ENCODE data around the gene MYOM1.
"Not testable (repeated sequence)": the region's sequence is repeated elsewhere in the genome, so short reads cannot be mapped to it uniquely, and the experiment has no call there.

Gene MYOM1

DNA sequence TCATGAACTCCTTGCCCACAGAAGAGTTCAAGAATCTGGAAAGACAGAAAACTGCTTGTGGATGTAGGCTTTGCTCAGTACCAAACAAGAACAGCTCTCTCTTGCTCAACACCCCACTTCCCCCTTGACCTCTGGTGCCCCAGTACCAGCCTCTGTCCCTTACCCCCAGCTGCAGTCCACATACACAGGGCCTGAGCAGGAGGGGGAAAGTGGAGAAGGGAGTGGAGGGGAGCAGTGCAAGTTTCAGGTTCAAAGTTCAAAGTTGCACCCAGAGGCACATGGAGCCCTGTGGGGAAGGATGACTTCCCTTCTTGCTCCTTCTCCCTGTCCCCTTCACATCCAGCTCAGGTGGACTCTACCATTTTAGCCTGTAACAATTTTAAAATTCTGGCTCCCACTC is 145.7 kb downstream of the MYOM1 start:
- Histone ChIP-seq H3K4me3 (ENCODE audit: low read length) (no peak overlapping the region), H3K9me2 (replicated peaks; ENCODE audit: control insufficient read depth, low read length) (no peaks in the 10 kb centered on the region), H3K36me3 (ENCODE audit: control insufficient read depth, low read length) (no peaks in the 10 kb centered on the region), H3K4me1 (ENCODE audit: control insufficient read depth, low read length) (no peaks in the 10 kb centered on the region), H3K9me3 (ENCODE audit: control insufficient read depth, insufficient read depth, low read length) (no peaks in the 10 kb centered on the region), H3F3A (ENCODE audit: control insufficient read depth, insufficient read depth) (no peaks in the 10 kb centered on the region), H3K4me2 (ENCODE audit: low read length) (no peak overlapping the region), H3K27me3 (ENCODE audit: control insufficient read depth, low read length) (no peaks in the 10 kb centered on the region), H4K20me1 (ENCODE audit: control insufficient read depth, insufficient read depth, low read depth, low read length) (no peaks in the 10 kb centered on the region), H3K79me2 (ENCODE audit: control insufficient read depth, low read length) (no peaks in the 10 kb centered on the region), H3K27ac (ENCODE audit: low read depth, low read length) (no peak overlapping the region)
- TF ChIP-seq CTCF (IDR thresholded peaks at IDR 0.05; ENCODE audit: low read depth, low read length, poor library complexity, severe bottlenecking) (no peak), EZH2phosphoT487 (IDR thresholded peaks at IDR 0.05; ENCODE audit: borderline replicate concordance, low read length) (no peak)

DNA sequence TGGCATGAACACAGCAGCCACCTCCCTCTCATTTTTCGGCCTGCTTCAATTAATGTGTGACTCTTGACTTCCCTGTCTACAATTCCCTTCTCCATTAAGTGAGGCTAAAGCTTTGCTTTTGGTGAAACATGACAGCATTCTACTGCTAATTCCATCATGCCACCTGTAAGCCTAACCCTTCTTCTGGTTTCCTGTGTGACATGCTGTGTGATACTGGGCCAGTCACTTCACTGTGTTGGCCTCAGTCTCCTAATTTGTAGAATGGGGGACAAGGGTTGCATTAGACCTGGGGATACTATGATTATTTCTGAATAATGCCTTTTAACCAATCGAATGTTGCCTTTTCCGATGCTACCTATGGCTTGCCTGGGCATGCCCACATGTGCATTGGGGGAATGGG is 146.4 kb downstream of the MYOM1 start:
- not testable (repeated sequence) for H3K9me3 ChIP-seq (ENCODE audit: control insufficient read depth, insufficient read depth, low read length); H4K20me1 ChIP-seq (ENCODE audit: control insufficient read depth, insufficient read depth, low read depth, low read length); H3K79me2 ChIP-seq (ENCODE audit: control insufficient read depth, low read length); H3F3A ChIP-seq (ENCODE audit: control insufficient read depth, insufficient read depth); H3K4me2 ChIP-seq (ENCODE audit: low read length); H3K4me3 ChIP-seq (ENCODE audit: low read length); H3K27ac ChIP-seq (ENCODE audit: low read depth, low read length); H3K36me3 ChIP-seq (ENCODE audit: control insufficient read depth, low read length); H3K4me1 ChIP-seq (ENCODE audit: control insufficient read depth, low read length); H3K27me3 ChIP-seq (ENCODE audit: control insufficient read depth, low read length); H3K9me2 ChIP-seq (replicated peaks; ENCODE audit: control insufficient read depth, low read length)

DNA sequence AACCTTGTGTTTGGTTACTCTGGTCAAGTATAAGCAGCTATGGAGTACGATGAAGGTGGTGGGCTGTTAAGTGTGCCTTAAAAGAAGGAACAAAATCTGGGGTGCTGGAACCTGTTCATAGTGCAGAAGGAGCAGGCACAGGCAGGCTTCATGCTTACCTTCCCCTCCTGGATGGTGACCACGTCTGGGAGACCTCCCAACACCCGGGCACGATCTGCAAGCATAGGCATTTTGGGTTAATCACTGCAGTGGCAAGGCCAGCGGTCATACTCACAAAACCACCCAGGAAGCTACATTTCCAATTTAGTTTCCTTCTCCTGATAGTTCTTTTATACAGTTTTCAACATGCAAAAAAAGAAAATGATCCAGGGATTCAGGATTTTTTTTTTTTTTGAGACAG is 148.1 kb downstream of the MYOM1 start:
- H3K9me3 ChIP-seq (ENCODE audit: control insufficient read depth, insufficient read depth, low read length), result no peaks in the 10 kb centered on the region
- no peaks in the 10 kb centered on the region for H3K27me3 ChIP-seq (ENCODE audit: control insufficient read depth, low read length)
- TF ChIP-seq EZH2phosphoT487 (IDR thresholded peaks at IDR 0.05; ENCODE audit: borderline replicate concordance, low read length) (no peak), CTCF (IDR thresholded peaks at IDR 0.05; ENCODE audit: low read depth, low read length, poor library complexity, severe bottlenecking) (no peak)
- no peaks in the 10 kb centered on the region for H4K20me1 ChIP-seq (ENCODE audit: control insufficient read depth, insufficient read depth, low read depth, low read length)
- no peaks in the 10 kb centered on the region for H3F3A ChIP-seq (ENCODE audit: control insufficient read depth, insufficient read depth)
- no peaks in the 10 kb centered on the region for H3K4me1 ChIP-seq (ENCODE audit: control insufficient read depth, low read length)
- no peaks in the 10 kb centered on the region for H3K9me2 ChIP-seq (replicated peaks; ENCODE audit: control insufficient read depth, low read length)
- H3K4me2 ChIP-seq (ENCODE audit: low read length), result no peak overlapping the region
- H3K27ac ChIP-seq (ENCODE audit: low read depth, low read length), result no peak overlapping the region
- no peaks in the 10 kb centered on the region for H3K36me3 ChIP-seq (ENCODE audit: control insufficient read depth, low read length)
- H3K79me2 ChIP-seq (ENCODE audit: control insufficient read depth, low read length), result no peaks in the 10 kb centered on the region
- no peak overlapping the region for H3K4me3 ChIP-seq (ENCODE audit: low read length)

DNA sequence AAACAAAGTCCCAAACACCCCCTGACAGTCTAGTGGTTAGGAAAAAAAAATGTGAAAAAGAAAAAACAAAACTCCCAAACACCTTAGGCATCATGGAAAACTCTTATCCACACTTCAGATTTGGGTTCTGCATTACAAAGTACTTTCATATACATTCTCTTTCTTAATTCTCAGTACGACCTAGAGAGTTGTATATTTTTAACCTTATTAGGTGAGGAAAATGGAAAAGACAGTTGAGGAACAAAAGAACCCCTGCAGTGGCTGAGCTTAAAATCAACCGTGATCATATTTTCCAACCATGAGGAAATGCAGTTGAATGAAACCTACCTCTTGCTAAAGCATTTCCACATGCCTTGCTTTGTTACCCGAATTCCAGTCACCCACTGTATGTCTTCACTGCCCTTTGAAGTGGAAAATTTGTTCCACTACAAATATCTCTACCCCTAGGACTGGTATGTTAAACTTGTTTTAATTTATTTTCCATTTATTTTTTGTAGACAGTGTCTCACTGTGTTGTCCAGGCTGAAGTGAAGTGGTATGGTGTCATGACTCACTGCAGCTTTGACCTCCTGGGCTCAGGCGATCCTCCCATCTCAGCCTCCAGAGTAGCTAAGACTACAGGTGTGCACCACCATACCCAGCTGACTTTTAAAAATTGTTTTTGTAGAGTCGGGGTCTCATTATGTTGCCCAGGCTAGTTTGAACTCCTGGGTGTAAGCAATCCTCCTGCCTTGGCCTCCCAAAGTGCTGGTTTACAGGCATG is 149.9 kb downstream of the MYOM1 start:
- Histone ChIP-seq H3K27me3 (ENCODE audit: control insufficient read depth, low read length) (no peaks in the 10 kb centered on the region), H3K4me2 (ENCODE audit: low read length) (no peak overlapping the region), H3K9me3 (ENCODE audit: control insufficient read depth, insufficient read depth, low read length) (no peaks in the 10 kb centered on the region), H3K36me3 (ENCODE audit: control insufficient read depth, low read length) (no peaks in the 10 kb centered on the region), H3K4me3 (ENCODE audit: low read length) (no peak overlapping the region), H3K9me2 (replicated peaks; ENCODE audit: control insufficient read depth, low read length) (no peaks in the 10 kb centered on the region), H3K27ac (ENCODE audit: low read depth, low read length) (no peak overlapping the region), H3K79me2 (ENCODE audit: control insufficient read depth, low read length) (no peaks in the 10 kb centered on the region), H3K4me1 (ENCODE audit: control insufficient read depth, low read length) (no peaks in the 10 kb centered on the region), H3F3A (ENCODE audit: control insufficient read depth, insufficient read depth) (no peaks in the 10 kb centered on the region), H4K20me1 (ENCODE audit: control insufficient read depth, insufficient read depth, low read depth, low read length) (no peaks in the 10 kb centered on the region)
- no peak for TF ChIP-seq EZH2phosphoT487 (IDR thresholded peaks at IDR 0.05; ENCODE audit: borderline replicate concordance, low read length)
- no peak for TF ChIP-seq CTCF (IDR thresholded peaks at IDR 0.05; ENCODE audit: low read depth, low read length, poor library complexity, severe bottlenecking)

Data from DOHH2 (cell line).